PC-9 (cell line): ENCODE data around the gene DCLK3. TPM values are rescaled to one million over a fixed set of nuclear protein-coding genes. Genes with fewer than 3 reads are reported as not detected.

ENCODE experiments used
- BruUV-seq: library from RNA; stranded (reverse); fragments of 400-500 nt; replicated peaks from 2 replicates; lab custom pipeline; 2021; lab: Mats Ljungman, UMichigan
- CTCF ChIA-PET: fragments of 300-600 bp; sonication (Branson Sonifier 250); formaldehyde crosslinking; loops from one replicate; lab custom pipeline; 2022; ENCODE audit warnings: antibody characterized with exemption; lab: Charles Lee
- POLR2A ChIA-PET: fragments of 300-600 bp; sonication (Branson Sonifier 250); formaldehyde crosslinking; loops from one replicate; lab custom pipeline; 2022; ENCODE audit warnings: antibody characterized with exemption; ENCODE audit not compliant: unreplicated experiment; lab: Charles Lee
- DNase-seq, 2 experiments: peaks; one replicate each; pipeline versions ENCODE4 v3.0.0 to v3.0.0-alpha.2; 2015 to 2022; ENCODE audit warnings: mixed read lengths in 1 of 2
- H2AFZ ChIP-seq: fragments of 200-600 bp; sonication (generic); 2 replicates; pipeline ENCODE4 v1.8.1; 2017; ENCODE audit warnings: antibody characterized with exemption
- H3F3A ChIP-seq: fragments of 200-600 bp; sonication (generic); 2 replicates; pipeline ENCODE4 v1.8.1; 2017; ENCODE audit warnings: antibody characterized with exemption, mild to moderate bottlenecking, low read depth; ENCODE audit not compliant: insufficient read depth
- H3K27ac ChIP-seq: fragments of 200-600 bp; sonication (generic); 2 replicates; pipeline ENCODE4 v1.6.1; 2016; ENCODE audit warnings: mixed run types
- H3K27me3 ChIP-seq: fragments of 200-600 bp; sonication (generic); 2 replicates; pipeline ENCODE4 v1.6.1; 2016; ENCODE audit warnings: low read depth, mixed run types; ENCODE audit not compliant: insufficient read depth
- H3K36me3 ChIP-seq: fragments of 200-600 bp; sonication (generic); 2 replicates; pipeline ENCODE4 v1.6.1; 2016; ENCODE audit warnings: low read depth, mixed run types
- H3K4me1 ChIP-seq: fragments of 200-600 bp; sonication (generic); replicated peaks from 2 replicates; pipeline ENCODE4 v1.6.1; 2016; ENCODE audit warnings: mixed run types; ENCODE audit not compliant: insufficient read depth
- H3K4me2 ChIP-seq: fragments of 200-600 bp; sonication (generic); 2 replicates; pipeline ENCODE4 v1.6.1; 2017; ENCODE audit warnings: mixed run types
- H3K4me3 ChIP-seq: fragments of 200-600 bp; sonication (generic); 2 replicates; pipeline ENCODE4 v1.6.1; 2016; ENCODE audit warnings: mixed run types
- H3K79me2 ChIP-seq: fragments of 200-600 bp; sonication (generic); 2 replicates; pipeline ENCODE4 v1.6.1; 2017; ENCODE audit warnings: low read depth, mixed run types
- H3K9me2 ChIP-seq: fragments of 200-600 bp; sonication (generic); 2 replicates; pipeline ENCODE4 v1.8.1; 2017; ENCODE audit warnings: mild to moderate bottlenecking; ENCODE audit not compliant: insufficient read depth
- H3K9me3 ChIP-seq: fragments of 200-600 bp; sonication (generic); 2 replicates; pipeline ENCODE4 v1.8.1; 2016; ENCODE audit warnings: low read depth; ENCODE audit not compliant: insufficient read depth
- H4K20me1 ChIP-seq: fragments of 200-600 bp; sonication (generic); 2 replicates; pipeline ENCODE4 v1.8.1; 2017; ENCODE audit not compliant: insufficient read depth
- EZH2 ChIP-seq: fragments of 200-600 bp; sonication (generic); IDR thresholded peaks from 2 replicates; pipeline ENCODE4 v1.8.0; 2017; ENCODE audit warnings: antibody characterized with exemption, low read depth
- intact Hi-C: fragments of 100-400 bp; cut with micrococcal nuclease; formaldehyde crosslinking; loops from one replicate; pipeline ENCODE4 v1.10.0; 2022; ENCODE audit not compliant: unreplicated experiment
- total RNA-seq: library from RNA; stranded (reverse); gene quantifications from 2 replicates; pipeline ENCODE4 v1.2.3, GENCODE V29; 2021
- TF ChIP-seq, protein P1 (sequence below): fragments of 200-600 bp; sonication (generic); conservative IDR thresholded peaks from 2 replicates; pipeline ENCODE4 v1.6.1; 2017; ENCODE audit warnings: mixed run types, antibody characterized with exemption, mild to moderate bottlenecking, moderate library complexity

The DCLK3 gene
- total RNA-seq, 1 experiment from 2014 or later = not detected

DNA sequence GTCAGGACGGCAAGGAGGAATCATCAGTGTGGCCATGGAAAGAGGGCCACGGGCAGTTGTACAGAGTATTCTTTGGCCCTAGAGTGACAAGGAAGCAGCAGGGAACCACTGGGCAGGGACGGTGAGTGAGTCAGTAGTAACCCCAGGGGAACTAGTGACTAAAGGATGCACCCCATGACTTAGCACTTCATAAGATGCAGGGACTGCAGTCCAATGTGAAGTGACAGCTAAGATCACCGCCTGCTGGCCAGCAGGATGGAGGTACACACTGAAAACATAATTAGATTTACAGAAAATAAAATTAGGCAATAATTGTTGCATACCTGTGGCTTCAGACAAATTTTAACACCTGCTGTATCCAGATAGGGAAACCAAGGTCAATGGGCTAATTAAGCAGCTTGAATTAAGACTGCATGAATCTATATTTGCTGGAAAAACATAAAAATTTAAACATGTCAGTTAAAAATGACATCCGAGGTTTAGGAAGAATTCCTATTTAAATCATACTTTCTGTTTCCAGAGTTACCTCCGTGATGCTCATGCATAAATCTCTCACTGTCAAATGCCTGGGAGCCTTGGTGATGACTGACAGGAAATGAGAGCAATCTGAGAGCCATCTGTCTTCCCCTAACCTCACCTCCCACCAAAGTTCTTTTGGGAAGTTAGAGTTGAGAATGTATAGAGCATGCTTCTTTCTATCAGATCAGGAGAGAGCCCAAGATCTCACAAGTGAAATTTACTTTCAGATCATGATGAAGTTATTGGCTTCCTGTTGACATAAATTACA lies 56.5 kb downstream of the DCLK3 start:
- intact Hi-C loops = loop anchor here (5.0 to 10.0 kb wide), 2 partner anchors 166 to 323 kb away; partner anchors contain the start of gene STAC
- POLR2A ChIA-PET = interaction anchor here (0.5 kb wide), 1 partner anchor 335 kb away, joined by 3 read pairs; no protein-coding TSS in a partner anchor
- no peaks in the 10 kb centered on the region for H3K9me3 ChIP-seq
- no TSS peak for BruUV-seq
- TF ChIP-seq, protein P1, sequence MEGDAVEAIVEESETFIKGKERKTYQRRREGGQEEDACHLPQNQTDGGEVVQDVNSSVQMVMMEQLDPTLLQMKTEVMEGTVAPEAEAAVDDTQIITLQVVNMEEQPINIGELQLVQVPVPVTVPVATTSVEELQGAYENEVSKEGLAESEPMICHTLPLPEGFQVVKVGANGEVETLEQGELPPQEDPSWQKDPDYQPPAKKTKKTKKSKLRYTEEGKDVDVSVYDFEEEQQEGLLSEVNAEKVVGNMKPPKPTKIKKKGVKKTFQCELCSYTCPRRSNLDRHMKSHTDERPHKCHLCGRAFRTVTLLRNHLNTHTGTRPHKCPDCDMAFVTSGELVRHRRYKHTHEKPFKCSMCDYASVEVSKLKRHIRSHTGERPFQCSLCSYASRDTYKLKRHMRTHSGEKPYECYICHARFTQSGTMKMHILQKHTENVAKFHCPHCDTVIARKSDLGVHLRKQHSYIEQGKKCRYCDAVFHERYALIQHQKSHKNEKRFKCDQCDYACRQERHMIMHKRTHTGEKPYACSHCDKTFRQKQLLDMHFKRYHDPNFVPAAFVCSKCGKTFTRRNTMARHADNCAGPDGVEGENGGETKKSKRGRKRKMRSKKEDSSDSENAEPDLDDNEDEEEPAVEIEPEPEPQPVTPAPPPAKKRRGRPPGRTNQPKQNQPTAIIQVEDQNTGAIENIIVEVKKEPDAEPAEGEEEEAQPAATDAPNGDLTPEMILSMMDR = peak; percentile 74
- no peak for TF ChIP-seq EZH2
- peak overlapping the region; percentile 88 for H3K27ac ChIP-seq
- peaks cover 8% of the 10 kb centered on the region; the same call in 1 of the 2 replicates for H3F3A ChIP-seq
- peak overlapping the region; percentile 35 for H3K4me2 ChIP-seq
- no peaks in the 10 kb centered on the region for H3K36me3 ChIP-seq
- no peak overlapping the region for H3K4me3 ChIP-seq
- H3K79me2 ChIP-seq = no peaks in the 10 kb centered on the region
- H2AFZ ChIP-seq = peak overlapping the region; percentile 66; the same call in 1 of the 2 replicates
- H3K9me2 ChIP-seq = no peaks in the 10 kb centered on the region
- peak; percentile 65 to 93 for DNase-seq
- CTCF ChIA-PET = interaction anchor here (0.6 kb wide), 1 partner anchor 1098 kb away, joined by 3 read pairs; no protein-coding TSS in a partner anchor
- peaks cover 11% of the 10 kb centered on the region for H3K4me1 ChIP-seq
- H3K27me3 ChIP-seq = no peaks in the 10 kb centered on the region
- no peaks in the 10 kb centered on the region for H4K20me1 ChIP-seq

DNA sequence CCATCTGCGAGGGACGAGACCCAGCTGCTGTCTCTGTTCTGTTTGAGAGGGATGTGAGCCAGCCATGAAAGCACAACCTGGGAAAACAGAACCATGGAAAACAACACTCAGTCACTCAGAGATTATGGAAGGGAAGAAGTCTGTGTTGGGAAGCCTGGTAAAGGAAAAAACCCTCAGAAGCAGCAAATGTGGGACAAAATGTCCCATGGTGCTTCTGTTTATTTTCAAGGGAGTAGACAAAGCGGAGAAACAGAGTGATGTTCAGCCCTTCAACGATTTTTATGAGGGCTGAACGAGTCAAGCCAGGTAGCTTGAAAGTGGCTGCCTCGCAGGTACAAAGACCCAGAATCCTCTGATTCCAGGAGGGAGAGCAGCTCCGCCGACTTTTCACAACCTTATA lies 59.3 kb downstream of the DCLK3 start:
- ChIA-PET POLR2A (no interaction called here), CTCF (no interaction called here)
- TF ChIP-seq, protein P1 = no peak
- TF ChIP-seq EZH2 = no peak
- no peaks in the 10 kb centered on the region for H3K9me3 ChIP-seq
- no peak overlapping the region for H3K4me3 ChIP-seq
- no TSS peak for BruUV-seq
- no peak for DNase-seq
- no peaks in the 10 kb centered on the region for H3K9me2 ChIP-seq
- intact Hi-C loops = loop anchor here (5.0 to 10.0 kb wide), 2 partner anchors 163 to 320 kb away; partner anchors contain the start of gene STAC
- H3K79me2 ChIP-seq = no peaks in the 10 kb centered on the region
- H4K20me1 ChIP-seq = no peaks in the 10 kb centered on the region
- H3K36me3 ChIP-seq = no peaks in the 10 kb centered on the region
- no peak overlapping the region for H2AFZ ChIP-seq
- no peak overlapping the region for H3K27ac ChIP-seq
- H3K27me3 ChIP-seq = no peaks in the 10 kb centered on the region
- no peak overlapping the region for H3K4me2 ChIP-seq
- peaks cover 8% of the 10 kb centered on the region; the same call in 1 of the 2 replicates for H3F3A ChIP-seq
- peaks cover 16% of the 10 kb centered on the region for H3K4me1 ChIP-seq

DNA sequence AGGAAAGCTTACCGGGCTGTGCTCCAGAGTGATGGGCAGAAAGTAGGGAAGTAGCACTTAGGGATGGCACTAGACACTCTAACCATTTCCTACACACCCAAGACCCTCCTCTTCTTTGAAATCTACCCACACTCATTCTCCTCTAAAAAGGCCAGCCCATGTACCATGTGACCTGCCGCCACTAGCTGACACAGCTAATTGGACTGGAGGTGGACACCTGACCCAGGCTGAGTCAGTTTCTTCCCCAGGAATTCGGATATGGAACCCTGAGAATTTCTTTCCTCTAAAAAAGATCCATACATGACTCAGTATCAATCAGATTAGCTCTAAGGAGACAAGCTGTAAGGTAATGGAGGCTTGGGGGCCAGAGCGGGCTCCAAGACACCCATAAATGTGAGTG lies 60.1 kb downstream of the DCLK3 start:
- H3K9me3 ChIP-seq = no peaks in the 10 kb centered on the region
- TF ChIP-seq EZH2 = no peak
- TF ChIP-seq, protein P1 = no peak
- CTCF ChIA-PET = no interaction called here
- H3K27ac ChIP-seq = no peak overlapping the region
- no TSS peak for BruUV-seq
- no peaks in the 10 kb centered on the region for H3K9me2 ChIP-seq
- intact Hi-C loops = loop anchor here (10.0 kb wide), 1 partner anchor 319 kb away; the partner anchor contains the start of gene STAC
- H3K4me3 ChIP-seq = no peak overlapping the region
- peaks cover 8% of the 10 kb centered on the region; the same call in 1 of the 2 replicates for H3F3A ChIP-seq
- DNase-seq = no peak
- H3K4me2 ChIP-seq = no peak overlapping the region
- H4K20me1 ChIP-seq = no peaks in the 10 kb centered on the region
- no peak overlapping the region for H2AFZ ChIP-seq
- no peaks in the 10 kb centered on the region for H3K27me3 ChIP-seq
- H3K4me1 ChIP-seq = peaks cover 16% of the 10 kb centered on the region
- H3K36me3 ChIP-seq = no peaks in the 10 kb centered on the region
- POLR2A ChIA-PET = interaction anchor here (0.6 kb wide), 1 partner anchor 1889 kb away, joined by 9 read pairs; no protein-coding TSS in a partner anchor
- no peaks in the 10 kb centered on the region for H3K79me2 ChIP-seq
